Smooth muscle cell (in vitro differentiated cells): ENCODE data around the gene XRCC2. TPM values are rescaled to one million over a fixed set of nuclear protein-coding genes. Genes with fewer than 3 reads are reported as not detected.

ENCODE experiments used
- DNase-seq: peaks from one replicate; lab custom pipeline; 2025; ENCODE audit not compliant: unreplicated experiment; lab: John Stamatoyannopoulos, UW
- H2AFZ ChIP-seq: fragments of 200-600 bp; sonication (generic); 2 replicates; pipeline ENCODE4 v1.6.0; 2016; ENCODE audit warnings: antibody characterized with exemption, low read depth, mild to moderate bottlenecking
- H3F3A ChIP-seq: fragments of 200-600 bp; sonication (generic); 2 replicates; pipeline ENCODE4 v1.6.0; 2017; ENCODE audit warnings: antibody characterized with exemption, low read depth
- H3K27ac ChIP-seq: fragments of 200-600 bp; sonication (generic); 2 replicates; pipeline ENCODE4 v1.5.1; 2016; ENCODE audit warnings: low read depth, mild to moderate bottlenecking
- H3K27me3 ChIP-seq: fragments of 200-600 bp; sonication (generic); 2 replicates; pipeline ENCODE4 v1.6.1; 2016; ENCODE audit warnings: low read depth, mild to moderate bottlenecking
- H3K36me3 ChIP-seq: fragments of 200-600 bp; sonication (generic); 2 replicates; pipeline ENCODE4 v1.5.1; 2016; ENCODE audit warnings: low read depth
- H3K4me1 ChIP-seq: fragments of 200-600 bp; sonication (generic); 2 replicates; pipeline ENCODE4 v1.5.1; 2016; ENCODE audit warnings: low read depth
- H3K4me2 ChIP-seq: fragments of 200-600 bp; sonication (generic); 2 replicates; pipeline ENCODE4 v1.6.0; 2016; ENCODE audit warnings: mild to moderate bottlenecking
- H3K4me3 ChIP-seq: fragments of 200-600 bp; sonication (generic); 2 replicates; pipeline ENCODE4 v1.5.1; 2016; ENCODE audit warnings: mild to moderate bottlenecking
- H3K79me2 ChIP-seq: fragments of 200-600 bp; sonication (generic); 2 replicates; pipeline ENCODE4 v1.6.0; 2016; ENCODE audit warnings: low read depth, mild to moderate bottlenecking
- H3K9ac ChIP-seq: fragments of 200-600 bp; sonication (generic); 2 replicates; pipeline ENCODE4 v1.6.0; 2016; ENCODE audit warnings: low read depth
- H3K9me3 ChIP-seq: fragments of 200-600 bp; sonication (generic); replicated peaks from 2 replicates; pipeline ENCODE4 v1.5.1; 2016; ENCODE audit warnings: low read depth
- H4K20me1 ChIP-seq: fragments of 200-600 bp; sonication (generic); 2 replicates; pipeline ENCODE4 v1.6.0; 2016; ENCODE audit warnings: low read depth
- CTCF ChIP-seq: fragments of 200-600 bp; sonication (generic); IDR thresholded peaks from 2 replicates; pipeline ENCODE4 v1.5.1; 2017; ENCODE audit warnings: borderline replicate concordance, mild to moderate bottlenecking, antibody characterized with exemption; ENCODE audit not compliant: insufficient read depth, poor library complexity, severe bottlenecking
- WGBS: methylation state at CpG from one replicate; pipeline ENCODE4 v1.1.7; 2016; ENCODE audit warnings: low lambda C conversion rate; 5-methylcytosine and 5-hydroxymethylcytosine counted together
- polyA plus RNA-seq: library from polyadenylated mRNA; unstranded; fragments of >200 nt; fragmentation: Nextera tagmentation; extraction: Ambion mirVana; gene quantifications from 2 replicates; pipeline ENCODE4 v1.2.1, GENCODE V29; 2016
- total RNA-seq: library from RNA; depleted of rRNA; stranded (reverse); fragments of >200 nt; gene quantifications from 2 replicates; pipeline ENCODE4 v1.2.3, GENCODE V29; 2014

XRCC2 gene
- total and polyA plus RNA-seq, 2 experiments from 2014 or later, result 0.72 to 1.8 TPM

- Histone ChIP-seq H3K4me1 (no peaks in the 10 kb centered on the region), H3K36me3 (no peaks in the 10 kb centered on the region), H3K4me2 (no peak overlapping the region), H3K27me3 (no peaks in the 10 kb centered on the region), H3K27ac (no peak overlapping the region), H3K9me3 (no peaks in the 10 kb centered on the region), H3F3A (no peaks in the 10 kb centered on the region), H3K79me2 (peaks cover 5% of the 10 kb centered on the region), H2AFZ (no peak overlapping the region), H3K4me3 (no peak overlapping the region), H3K9ac (no peak overlapping the region), H4K20me1 (no peaks in the 10 kb centered on the region)
- 69% methylated on average over 11 of the region's 11 CpGs for WGBS
- no peak for DNase-seq
- TF ChIP-seq CTCF, result no peak
These were observed 12.7 kb downstream of the XRCC2 start for GRCh38 chr7:152663148-152663740.

GRCh38 chr7:152661479-152661878 lies 14.5 kb downstream of the XRCC2 start:
- 91% methylated on average over 1 of the region's 1 CpG for WGBS
- Histone ChIP-seq H3K9ac (no peak overlapping the region), H3K27me3 (no peaks in the 10 kb centered on the region), H4K20me1 (no peaks in the 10 kb centered on the region), H3K27ac (no peak overlapping the region), H2AFZ (no peak overlapping the region), H3K79me2 (peaks cover 5% of the 10 kb centered on the region), H3K36me3 (no peaks in the 10 kb centered on the region), H3K4me3 (no peak overlapping the region), H3K9me3 (no peaks in the 10 kb centered on the region), H3K4me1 (no peaks in the 10 kb centered on the region), H3K4me2 (no peak overlapping the region), H3F3A (no peaks in the 10 kb centered on the region)
- DNase-seq, result no peak
- TF ChIP-seq CTCF, result no peak

- H4K20me1 ChIP-seq, result no peaks in the 10 kb centered on the region
- no peaks in the 10 kb centered on the region for H3K4me1 ChIP-seq
- H3F3A ChIP-seq, result no peaks in the 10 kb centered on the region
- H3K79me2 ChIP-seq, result peaks cover 5% of the 10 kb centered on the region
- H3K27ac ChIP-seq, result no peak overlapping the region
- H2AFZ ChIP-seq, result no peak overlapping the region
- H3K27me3 ChIP-seq, result no peaks in the 10 kb centered on the region
- H3K36me3 ChIP-seq, result no peaks in the 10 kb centered on the region
- no peak overlapping the region for H3K4me3 ChIP-seq
- 74% methylated on average over 7 of the region's 7 CpGs for WGBS
- no peak overlapping the region for H3K4me2 ChIP-seq
- no peak for TF ChIP-seq CTCF
- no peak for DNase-seq
- no peaks in the 10 kb centered on the region for H3K9me3 ChIP-seq
- H3K9ac ChIP-seq, result no peak overlapping the region
These were observed 15.9 kb downstream of the XRCC2 start for GRCh38 chr7:152660021-152660420.

- no peak for TF ChIP-seq CTCF
- no peaks in the 10 kb centered on the region for H3K79me2 ChIP-seq
- no peak overlapping the region for H3K4me3 ChIP-seq
- no peaks in the 10 kb centered on the region for H3F3A ChIP-seq
- H3K4me1 ChIP-seq, result no peaks in the 10 kb centered on the region
- no peaks in the 10 kb centered on the region for H4K20me1 ChIP-seq
- no peak overlapping the region for H2AFZ ChIP-seq
- 97% methylated on average over 4 of the region's 4 CpGs for whole genome bisulfite sequencing
- no peaks in the 10 kb centered on the region for H3K27me3 ChIP-seq
- no peak overlapping the region for H3K4me2 ChIP-seq
- DNase-seq, result no peak
- no peaks in the 10 kb centered on the region for H3K9me3 ChIP-seq
- H3K27ac ChIP-seq, result no peak overlapping the region
- H3K9ac ChIP-seq, result no peak overlapping the region
- no peaks in the 10 kb centered on the region for H3K36me3 ChIP-seq
These were observed 21.0 kb downstream of the XRCC2 start for GRCh38 chr7:152654971-152655370.
